HG03432 (cell line): ENCODE results near the gene RAB22A.

Experiments
- ATAC-seq: cut with Tn5 transposase; IDR thresholded peaks from one replicate; pipeline ENCODE4 v1.9.1; 2021; ENCODE audit warnings: mild to moderate bottlenecking, moderate library complexity; ENCODE audit not compliant: unreplicated experiment

RAB22A gene

GRCh38 chr20:58309591-58310290 lies at the start of gene RAB22A:
TSS of gene RAB22A (plus strand) at chr20:58309715. CDS start at chr20:58309977, 262 bp downstream.
- ATAC-seq = peak; percentile 78

GRCh38 chr20:58260006-58260405 lies 49.5 kb upstream of the RAB22A start:
- ATAC-seq = no peak

- ATAC-seq = no peak
Measured at GRCh38 chr20:58261660-58262059, 47.9 kb upstream of the RAB22A start.

GRCh38 chr20:58264271-58264670 lies 45.2 kb upstream of the RAB22A start:
- no peak for ATAC-seq

- ATAC-seq = no peak
Measured at GRCh38 chr20:58267389-58268215, 41.9 kb upstream of the RAB22A start.

GRCh38 chr20:58268421-58268821 lies 41.1 kb upstream of the RAB22A start:
- no peak for ATAC-seq

- ATAC-seq = no peak
Measured at GRCh38 chr20:58268936-58269619, 40.4 kb upstream of the RAB22A start.

- no peak for ATAC-seq
Measured at GRCh38 chr20:58271606-58272351, 37.7 kb upstream of the RAB22A start.

- ATAC-seq = no peak
Measured at GRCh38 chr20:58274384-58274783, 35.1 kb upstream of the RAB22A start.

GRCh38 chr20:58277107-58277506 lies 32.4 kb upstream of the RAB22A start:
- no peak for ATAC-seq

GRCh38 chr20:58277578-58278472 lies 31.7 kb upstream of the RAB22A start:
- ATAC-seq = no peak

GRCh38 chr20:58286729-58287128 lies 22.8 kb upstream of the RAB22A start:
- no peak for ATAC-seq

- ATAC-seq = no peak
Measured at GRCh38 chr20:58287638-58288037, 21.9 kb upstream of the RAB22A start.

- ATAC-seq = no peak
Measured at GRCh38 chr20:58289143-58289542, 20.4 kb upstream of the RAB22A start.

- ATAC-seq = no peak
Measured at GRCh38 chr20:58293453-58293852, 16.1 kb upstream of the RAB22A start.

GRCh38 chr20:58294497-58295455 lies 14.7 kb upstream of the RAB22A start:
- no peak for ATAC-seq

GRCh38 chr20:58296051-58296837 lies 13.3 kb upstream of the RAB22A start:
- ATAC-seq = no peak

- ATAC-seq = no peak
Measured at GRCh38 chr20:58297394-58297793, 12.1 kb upstream of the RAB22A start.
